ENCODE results near the gene C2orf81. TPM values are rescaled to one million over a fixed set of nuclear protein-coding genes. Genes with fewer than 3 reads are reported as not detected.
"Not testable (repeated sequence)": the region's sequence is repeated elsewhere in the genome, so short reads cannot be mapped to it uniquely, and the experiment has no call there.

The C2orf81 gene
- total RNA-seq, 8 experiments from 2014 or later = 1.6 to 5.8 (median 2.7) TPM

- H3K4me1 ChIP-seq (replicated peaks in 1 of 2) = peaks cover 0 to 11% of the 10 kb centered on the region in 2 donors
- no peak for ATAC-seq (replicated peaks in 6 of 8)
- H3K27ac ChIP-seq = no peak overlapping the region
- no peak overlapping the region for H3K4me3 ChIP-seq
- WGBS, 10 experiments = 59 to 100% (median 85%) methylated on average over 1 to 2 of the region's 5 CpGs; no CpG with 5 or more reads in 3 of the 10 experiments
- in situ Hi-C loops (cut with MboI; ENCODE audit: low pct_unique_long_range_greater_than_20kb in 2 of 9, low sequenced_read_pairs in 9 of 9, unreplicated experiment in 9 of 9) = no loop called here
These were observed 2.9 kb upstream of the C2orf81 start for GRCh38 chr2:74424139-74424992.

GRCh38 chr2:74423231-74424095 is 2.0 kb upstream of the C2orf81 start:
- H3K27ac ChIP-seq = no peak overlapping the region
- in situ Hi-C loops (cut with MboI; ENCODE audit: low pct_unique_long_range_greater_than_20kb in 2 of 9, low sequenced_read_pairs in 9 of 9, unreplicated experiment in 9 of 9) = no loop called here
- WGBS, 10 experiments = 80 to 100% (median 94%) methylated on average over 1 to 7 of the region's 9 CpGs; no CpG with 5 or more reads in 2 of the 10 experiments
- H3K4me3 ChIP-seq = no peak overlapping the region
- H3K4me1 ChIP-seq (replicated peaks in 1 of 2) = peaks cover 0 to 11% of the 10 kb centered on the region in 2 donors
- no peak for ATAC-seq (replicated peaks in 6 of 8)

DNA sequence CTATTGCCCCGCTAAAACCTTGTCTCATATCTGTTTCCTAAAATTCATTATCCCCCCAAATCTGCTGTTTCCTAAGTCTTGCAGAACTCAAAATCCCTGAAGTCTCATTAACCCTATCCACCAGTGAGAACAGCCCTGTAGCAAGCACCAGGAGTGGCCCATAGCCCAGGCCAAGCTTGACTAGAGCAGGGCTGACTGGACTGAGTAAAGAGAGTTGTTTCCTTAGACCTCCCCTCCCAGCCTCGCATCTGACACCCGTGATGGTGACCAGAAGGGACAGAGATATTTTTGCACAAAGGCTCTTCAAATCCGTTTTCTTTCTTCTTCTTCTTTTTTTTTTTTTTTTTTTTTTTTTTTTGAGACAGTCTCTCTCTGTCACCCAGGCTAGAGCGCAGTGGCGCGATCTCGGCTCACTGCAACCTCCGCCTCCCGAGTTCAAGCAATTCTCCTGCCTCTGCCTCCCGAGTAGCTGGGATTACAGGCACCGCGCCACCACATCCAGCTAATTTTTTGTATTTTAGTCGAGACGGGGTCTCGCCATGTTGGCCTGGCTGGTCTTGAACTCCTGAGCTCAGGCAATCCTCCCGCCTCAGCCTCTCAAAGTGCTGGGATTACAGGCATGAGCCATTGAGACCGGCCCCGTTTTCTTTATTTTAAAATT is 846 bp downstream of the C2orf81 start:
- WGBS, 10 experiments = 57 to 96% (median 82%) methylated on average over 3 to 19 of the region's 19 CpGs
- peak overlapping the region; percentile 89 to 97 for H3K27ac ChIP-seq
- in situ Hi-C loops (cut with MboI; ENCODE audit: low pct_unique_long_range_greater_than_20kb in 2 of 9, low sequenced_read_pairs in 9 of 9, unreplicated experiment in 9 of 9) = not testable (repeated sequence)

DNA sequence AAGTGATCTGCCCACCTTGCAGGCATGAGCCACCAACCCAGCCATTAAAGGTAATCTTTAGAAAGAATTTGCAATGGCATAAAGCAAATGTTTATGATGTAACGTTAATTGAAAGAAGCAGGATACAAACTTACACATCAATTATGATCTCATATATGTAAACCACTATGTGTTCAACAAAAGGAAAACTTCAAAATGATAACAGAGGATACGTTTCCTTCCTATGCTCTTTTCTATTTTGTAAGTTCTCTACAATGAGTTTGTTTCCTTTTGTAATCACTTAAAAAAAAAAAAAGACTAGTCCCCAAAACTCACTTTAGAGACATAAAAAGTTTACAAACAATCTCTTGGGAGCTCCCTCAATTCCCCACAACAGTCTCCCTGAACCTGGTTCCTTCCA is 1.4 kb downstream of the C2orf81 start:
- WGBS, 10 experiments = 39 to 100% (median 82%) methylated on average over 1 to 2 of the region's 2 CpGs
- in situ Hi-C loops (cut with MboI; ENCODE audit: low pct_unique_long_range_greater_than_20kb in 2 of 9, low sequenced_read_pairs in 9 of 9, unreplicated experiment in 9 of 9) = no loop called here
- no peak for ATAC-seq (replicated peaks in 6 of 8)

More for the DNA sequence above, 846 bp downstream of the C2orf81 start:
- peaks cover 0 to 17% of the 10 kb centered on the region in 2 donors for H3K4me1 ChIP-seq (replicated peaks in 1 of 2)
- H3K4me3 ChIP-seq = peak overlapping the region; percentile 52 to 70 (median 57)
- ATAC-seq (replicated peaks in 6 of 8) = not testable (repeated sequence)

DNA sequence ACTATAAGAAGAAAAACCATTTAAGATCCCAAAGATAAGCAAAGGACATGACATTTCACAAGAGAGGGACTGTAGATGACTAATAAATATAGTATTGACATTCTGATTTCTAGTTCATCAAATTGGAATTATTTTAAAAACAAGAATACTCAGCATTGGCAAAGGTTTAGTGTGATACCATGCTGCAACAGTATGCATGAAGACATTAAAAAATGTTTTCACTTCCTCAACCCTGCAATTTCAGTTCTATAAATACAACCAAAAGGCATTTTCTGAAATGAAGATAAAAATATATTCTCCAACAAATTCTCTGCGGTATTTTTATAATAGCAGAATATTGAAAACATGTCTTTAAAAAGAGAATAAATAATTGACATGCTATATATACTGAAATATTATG is 2.1 kb downstream of the C2orf81 start:
- in situ Hi-C loops (cut with MboI; ENCODE audit: low pct_unique_long_range_greater_than_20kb in 2 of 9, low sequenced_read_pairs in 9 of 9, unreplicated experiment in 9 of 9) = no loop called here
- H3K4me3 ChIP-seq = no peak overlapping the region
- H3K4me1 ChIP-seq (replicated peaks in 1 of 2) = peaks cover 0 to 17% of the 10 kb centered on the region in 2 donors
- 86 to 100% (median 100%) methylated on average over 1 of the region's 1 CpG; no CpG with 5 or more reads in 3 of the 10 experiments for WGBS, 10 experiments
- no peak for ATAC-seq (replicated peaks in 6 of 8)
- no peak overlapping the region for H3K27ac ChIP-seq

More for the DNA sequence above, 1.4 kb downstream of the C2orf81 start:
- Histone ChIP-seq H3K4me1 (replicated peaks in 1 of 2) (peaks cover 0 to 17% of the 10 kb centered on the region in 2 donors), H3K4me3 (no peak overlapping the region), H3K27ac (no peak overlapping the region)

- ATAC-seq (replicated peaks in 6 of 8) = no peak
- WGBS, 10 experiments = 20 to 98% (median 83%) methylated on average over 1 to 19 of the region's 27 CpGs; no CpG with 5 or more reads in 3 of the 10 experiments
- in situ Hi-C loops (cut with MboI; ENCODE audit: low pct_unique_long_range_greater_than_20kb in 2 of 9, low sequenced_read_pairs in 9 of 9, unreplicated experiment in 9 of 9) = no loop called here
- Histone ChIP-seq H3K4me3 (no peak overlapping the region), H3K4me1 (replicated peaks in 1 of 2) (peaks cover 0 to 17% of the 10 kb centered on the region in 2 donors), H3K27ac (no peak overlapping the region)
These were observed 3.1 kb downstream of the C2orf81 start for GRCh38 chr2:74418312-74418711.

- no peak overlapping the region for H3K27ac ChIP-seq
- in situ Hi-C loops (cut with MboI; ENCODE audit: low pct_unique_long_range_greater_than_20kb in 2 of 9, low sequenced_read_pairs in 9 of 9, unreplicated experiment in 9 of 9) = no loop called here
- peaks cover 0 to 17% of the 10 kb centered on the region in 2 donors for H3K4me1 ChIP-seq (replicated peaks in 1 of 2)
- 100% methylated on average over 3 of the region's 6 CpGs; no CpG with 5 or more reads in 9 of the 10 experiments for WGBS, 10 experiments
- no peak overlapping the region for H3K4me3 ChIP-seq
- ATAC-seq (replicated peaks in 6 of 8) = no peak
These were observed 3.7 kb downstream of the C2orf81 start for GRCh38 chr2:74417763-74418162.

- H3K27ac ChIP-seq = no peak overlapping the region
- no peak for ATAC-seq (replicated peaks in 6 of 8)
- peaks cover 0 to 13% of the 10 kb centered on the region in 2 donors for H3K4me1 ChIP-seq (replicated peaks in 1 of 2)
- WGBS, 10 experiments = 40 to 100% methylated on average over 1 of the region's 3 CpGs; no CpG with 5 or more reads in 8 of the 10 experiments
- H3K4me3 ChIP-seq = no peak overlapping the region
- in situ Hi-C loops (cut with MboI; ENCODE audit: low pct_unique_long_range_greater_than_20kb in 2 of 9, low sequenced_read_pairs in 9 of 9, unreplicated experiment in 9 of 9) = no loop called here
These were observed 4.2 kb downstream of the C2orf81 start for GRCh38 chr2:74417197-74417596.

DNA sequence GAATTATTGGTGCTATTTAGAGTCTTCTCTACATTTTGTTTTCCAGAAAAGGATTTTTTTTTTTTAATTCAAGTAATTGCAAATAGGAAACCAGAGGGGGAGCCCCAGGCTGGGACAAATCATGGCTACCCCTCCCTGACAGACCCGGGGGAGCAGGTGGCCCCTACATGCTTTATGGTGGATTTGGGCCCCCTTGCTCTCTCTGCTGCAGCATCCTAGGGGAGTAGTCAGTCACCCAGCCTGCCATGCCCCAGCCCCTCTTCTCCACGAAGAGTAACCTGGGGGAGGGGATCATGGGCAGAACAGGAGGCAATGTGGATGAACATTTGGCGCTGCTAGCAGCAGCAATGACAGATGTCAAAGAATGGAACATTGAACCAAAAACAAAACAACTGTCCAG is 4.6 kb downstream of the C2orf81 start:
- Histone ChIP-seq H3K27ac (no peak overlapping the region), H3K4me1 (replicated peaks in 1 of 2) (peaks cover 0 to 12% of the 10 kb centered on the region in 2 donors), H3K4me3 (no peak overlapping the region)
- in situ Hi-C loops (cut with MboI; ENCODE audit: low pct_unique_long_range_greater_than_20kb in 2 of 9, low sequenced_read_pairs in 9 of 9, unreplicated experiment in 9 of 9) = no loop called here
- no peak for ATAC-seq (replicated peaks in 6 of 8)
- WGBS, 10 experiments = 0 to 100% (median 50%) methylated on average over 1 to 2 of the region's 3 CpGs; no CpG with 5 or more reads in 2 of the 10 experiments

GRCh38 chr2:74415762-74416395 is 5.5 kb downstream of the C2orf81 start:
- Histone ChIP-seq H3K4me3 (no peak overlapping the region), H3K27ac (no peak overlapping the region), H3K4me1 (replicated peaks in 1 of 2) (peaks cover 0 to 12% of the 10 kb centered on the region in 2 donors)
- 60 to 96% (median 83%) methylated on average over 1 to 8 of the region's 35 CpGs; no CpG with 5 or more reads in 2 of the 10 experiments for WGBS, 10 experiments
- in situ Hi-C loops (cut with MboI; ENCODE audit: low pct_unique_long_range_greater_than_20kb in 2 of 9, low sequenced_read_pairs in 9 of 9, unreplicated experiment in 9 of 9) = no loop called here
- ATAC-seq (replicated peaks in 6 of 8) = peak in 1 of 8 experiments; percentile 6

GRCh38 chr2:74414881-74415761 is 6.3 kb downstream of the C2orf81 start:
- Histone ChIP-seq H3K4me1 (replicated peaks in 1 of 2) (peaks cover 0 to 6% of the 10 kb centered on the region in 2 donors), H3K4me3 (no peak overlapping the region), H3K27ac (no peak overlapping the region)
- peak in 6 of 8 experiments; percentile 32 to 84 (median 68) for ATAC-seq (replicated peaks in 6 of 8)
- in situ Hi-C loops (cut with MboI; ENCODE audit: low pct_unique_long_range_greater_than_20kb in 2 of 9, low sequenced_read_pairs in 9 of 9, unreplicated experiment in 9 of 9) = no loop called here
- WGBS, 10 experiments = 0 to 91% (median 40%) methylated on average over 1 to 12 of the region's 66 CpGs; no CpG with 5 or more reads in 3 of the 10 experiments
